ENCODE data around the gene MTMR10. TPM values are rescaled to one million over a fixed set of nuclear protein-coding genes. Genes with fewer than 3 reads are reported as not detected.

The MTMR10 gene
- total and polyA plus RNA-seq, 2 experiments from 2014 or later, result 7.2 to 8.1 TPM

GRCh38 chr15:30921781-30922479 is 69.5 kb downstream of the MTMR10 start:
- 83 to 87% methylated on average over 9 of the region's 9 CpGs for WGBS, 2 experiments (ENCODE audit: low coverage in 1 of 2, low lambda C conversion rate in 2 of 2, missing lambda C conversion rate in 2 of 2)
- H3K9ac ChIP-seq, result no peak overlapping the region
- H3K4me1 ChIP-seq (ENCODE audit: insufficient read depth), result 0 out of 2 replicates have a peak, but pooled peaks cover 7% of the 10 kb centered on the region
- H3K27me3 ChIP-seq (replicated peaks; ENCODE audit: insufficient read depth), result no peaks in the 10 kb centered on the region
- TF ChIP-seq EZH2 (IDR thresholded peaks at IDR 0.05; ENCODE audit: insufficient read depth, poor library complexity, severe bottlenecking), result no peak
- no peak for TF ChIP-seq EZH2phosphoT487 (IDR thresholded peaks at IDR 0.05; ENCODE audit: insufficient read depth, low read depth)
- H2AFZ ChIP-seq, result no peak overlapping the region
- H3K4me3 ChIP-seq, result no peak overlapping the region
- H4K20me1 ChIP-seq (ENCODE audit: insufficient read depth), result no peaks in the 10 kb centered on the region
- H3K27ac ChIP-seq, result no peak overlapping the region
- in situ Hi-C loops (cut with MboI), result no loop called here
- H3K79me2 ChIP-seq (ENCODE audit: insufficient read depth), result no peaks in the 10 kb centered on the region
- H3K9me3 ChIP-seq (ENCODE audit: low read depth), result no peaks in the 10 kb centered on the region
- no peaks in the 10 kb centered on the region for H3K9me2 ChIP-seq (ENCODE audit: insufficient read depth)
- H3F3A ChIP-seq (ENCODE audit: insufficient read depth), result no peaks in the 10 kb centered on the region
- H3K36me3 ChIP-seq (ENCODE audit: low read depth), result peaks cover 19% of the 10 kb centered on the region; the same call in 1 of the 2 replicates
- DNase-seq, result no peak
- H3K4me2 ChIP-seq (ENCODE audit: unreplicated experiment), result no peak overlapping the region

- no peak overlapping the region for H3K27ac ChIP-seq
Measured at GRCh38 chr15:30921106-30921505, 70.3 kb downstream of the MTMR10 start.

GRCh38 chr15:30919877-30920550 is 71.4 kb downstream of the MTMR10 start:
- Histone ChIP-seq H3K27ac (no peak overlapping the region), H3K9ac (no peak overlapping the region), H3F3A (ENCODE audit: insufficient read depth) (no peaks in the 10 kb centered on the region), H2AFZ (no peak overlapping the region), H3K9me2 (ENCODE audit: insufficient read depth) (no peaks in the 10 kb centered on the region), H3K4me1 (ENCODE audit: insufficient read depth) (0 out of 2 replicates have a peak, but pooled peaks cover 7% of the 10 kb centered on the region), H3K36me3 (ENCODE audit: low read depth) (peaks cover 28% of the 10 kb centered on the region), H3K79me2 (ENCODE audit: insufficient read depth) (no peaks in the 10 kb centered on the region), H4K20me1 (ENCODE audit: insufficient read depth) (no peaks in the 10 kb centered on the region), H3K9me3 (ENCODE audit: low read depth) (no peaks in the 10 kb centered on the region), H3K4me2 (ENCODE audit: unreplicated experiment) (no peak overlapping the region), H3K4me3 (no peak overlapping the region), H3K27me3 (replicated peaks; ENCODE audit: insufficient read depth) (no peaks in the 10 kb centered on the region)
- TF ChIP-seq EZH2phosphoT487 (IDR thresholded peaks at IDR 0.05; ENCODE audit: insufficient read depth, low read depth) (no peak), EZH2 (IDR thresholded peaks at IDR 0.05; ENCODE audit: insufficient read depth, poor library complexity, severe bottlenecking) (no peak)
- in situ Hi-C loops (cut with MboI), result no loop called here
- no peak for DNase-seq
- 94 to 96% methylated on average over 5 of the region's 5 CpGs for WGBS, 2 experiments (ENCODE audit: low coverage in 1 of 2, low lambda C conversion rate in 2 of 2, missing lambda C conversion rate in 2 of 2)

More at GRCh38 chr15:30921106-30921505, 70.3 kb downstream of the MTMR10 start:
- H3K79me2 ChIP-seq (ENCODE audit: insufficient read depth), result no peaks in the 10 kb centered on the region
- no peak overlapping the region for H2AFZ ChIP-seq
- no peak overlapping the region for H3K4me3 ChIP-seq
- no peaks in the 10 kb centered on the region for H4K20me1 ChIP-seq (ENCODE audit: insufficient read depth)
- no peak overlapping the region for H3K4me2 ChIP-seq (ENCODE audit: unreplicated experiment)
- H3F3A ChIP-seq (ENCODE audit: insufficient read depth), result no peaks in the 10 kb centered on the region
- 95 to 96% methylated on average over 4 of the region's 4 CpGs for WGBS, 2 experiments (ENCODE audit: low coverage in 1 of 2, low lambda C conversion rate in 2 of 2, missing lambda C conversion rate in 2 of 2)
- no peak for DNase-seq
- 0 out of 2 replicates have a peak, but pooled peaks cover 7% of the 10 kb centered on the region for H3K4me1 ChIP-seq (ENCODE audit: insufficient read depth)
- TF ChIP-seq EZH2 (IDR thresholded peaks at IDR 0.05; ENCODE audit: insufficient read depth, poor library complexity, severe bottlenecking), result no peak
- no peak for TF ChIP-seq EZH2phosphoT487 (IDR thresholded peaks at IDR 0.05; ENCODE audit: insufficient read depth, low read depth)
- H3K36me3 ChIP-seq (ENCODE audit: low read depth), result peaks cover 20% of the 10 kb centered on the region; the same call in 1 of the 2 replicates
- H3K9ac ChIP-seq, result no peak overlapping the region
- in situ Hi-C loops (cut with MboI), result no loop called here
- no peaks in the 10 kb centered on the region for H3K9me3 ChIP-seq (ENCODE audit: low read depth)
- no peaks in the 10 kb centered on the region for H3K9me2 ChIP-seq (ENCODE audit: insufficient read depth)
- H3K27me3 ChIP-seq (replicated peaks; ENCODE audit: insufficient read depth), result no peaks in the 10 kb centered on the region

- Histone ChIP-seq H2AFZ (no peak overlapping the region), H3K9me3 (ENCODE audit: low read depth) (no peaks in the 10 kb centered on the region), H3K79me2 (ENCODE audit: insufficient read depth) (no peaks in the 10 kb centered on the region), H4K20me1 (ENCODE audit: insufficient read depth) (no peaks in the 10 kb centered on the region), H3K36me3 (ENCODE audit: low read depth) (peaks cover 35% of the 10 kb centered on the region), H3K4me3 (no peak overlapping the region), H3F3A (ENCODE audit: insufficient read depth) (no peaks in the 10 kb centered on the region), H3K9me2 (ENCODE audit: insufficient read depth) (no peaks in the 10 kb centered on the region), H3K4me2 (ENCODE audit: unreplicated experiment) (no peak overlapping the region), H3K4me1 (ENCODE audit: insufficient read depth) (no peaks in the 10 kb centered on the region), H3K27ac (no peak overlapping the region), H3K9ac (no peak overlapping the region), H3K27me3 (replicated peaks; ENCODE audit: insufficient read depth) (no peaks in the 10 kb centered on the region)
- WGBS, 2 experiments (ENCODE audit: low coverage in 1 of 2, low lambda C conversion rate in 2 of 2, missing lambda C conversion rate in 2 of 2), result 91% methylated on average over 5 of the region's 5 CpGs
- in situ Hi-C loops (cut with MboI), result no loop called here
- no peak for DNase-seq
- TF ChIP-seq EZH2 (IDR thresholded peaks at IDR 0.05; ENCODE audit: insufficient read depth, poor library complexity, severe bottlenecking) (no peak), EZH2phosphoT487 (IDR thresholded peaks at IDR 0.05; ENCODE audit: insufficient read depth, low read depth) (no peak)
Measured at GRCh38 chr15:30918366-30918765, 73.1 kb downstream of the MTMR10 start.
